IMR-90 (cell line): ENCODE results near the gene REEP2. TPM values are rescaled to one million over a fixed set of nuclear protein-coding genes. Genes with fewer than 3 reads are reported as not detected.

Source experiments
- ATAC-seq: fragments of 200-7000 bp; cut with Tn5 transposase; 2 replicates; pipeline ENCODE4 v1.9.1; 2020; ENCODE audit warnings: low read depth, mild to moderate bottlenecking, moderate library complexity
- BruUV-seq: library from RNA; stranded (reverse); fragments of 400-500 nt; replicated peaks from 2 replicates; lab custom pipeline; 2021; lab: Mats Ljungman, UMichigan
- CTCF ChIA-PET: fragments of 300-600 bp; formaldehyde crosslinking; extraction: SDS; loops from one replicate; lab custom pipeline; 2021; ENCODE audit warnings: antibody characterized with exemption; lab: Yijun Ruan, JAX
- POLR2A ChIA-PET: fragments of 300-600 bp; sonication (Branson Sonifier 250); formaldehyde crosslinking; loops from one replicate; lab custom pipeline; 2022; ENCODE audit warnings: antibody characterized with exemption; ENCODE audit not compliant: unreplicated experiment; lab: Charles Lee
- DNase-seq: peaks from one replicate; pipeline ENCODE4 v3.0.0; 2013
- H2AFZ ChIP-seq: replicated peaks from 2 replicates; pipeline ENCODE3; 2013; ENCODE audit warnings: low read length, mild to moderate bottlenecking; ENCODE audit not compliant: poor library complexity
- H2AK5ac ChIP-seq: 2 replicates; pipeline ENCODE4 v1.6.1; 2013; ENCODE audit warnings: low read depth, low read length, inconsistent platforms
- H2AK9ac ChIP-seq: replicated peaks from 2 replicates; pipeline ENCODE3; 2013; ENCODE audit warnings: mild to moderate bottlenecking, low read depth, low read length, moderate library complexity; ENCODE audit not compliant: poor library complexity
- H2BK120ac ChIP-seq: 2 replicates; pipeline ENCODE4 v1.6.1; 2013; ENCODE audit warnings: low read depth, low read length, inconsistent platforms
- H2BK15ac ChIP-seq: 3 replicates; pipeline ENCODE4 v1.6.1; 2013; ENCODE audit warnings: low read depth, low read length, inconsistent platforms
- H2BK20ac ChIP-seq: 2 replicates; pipeline ENCODE4 v1.6.1; 2013; ENCODE audit warnings: low read depth, mild to moderate bottlenecking, inconsistent platforms, low read length, moderate library complexity
- H2BK5ac ChIP-seq: 2 replicates; pipeline ENCODE4 v1.6.1; 2013; ENCODE audit warnings: mild to moderate bottlenecking, low read depth, low read length, inconsistent platforms; ENCODE audit not compliant: poor library complexity, severe bottlenecking
- H3K14ac ChIP-seq: replicated peaks from 2 replicates; pipeline ENCODE4 v1.6.1; 2013; ENCODE audit warnings: low read depth, low read length, inconsistent platforms
- H3K18ac ChIP-seq: 2 replicates; pipeline ENCODE4 v1.6.1; 2013; ENCODE audit warnings: low read depth, low read length, control low read depth
- H3K23ac ChIP-seq: 2 replicates; pipeline ENCODE4 v1.6.1; 2013; ENCODE audit warnings: low read depth, low read length, inconsistent platforms
- H3K27ac ChIP-seq: 2 replicates; pipeline ENCODE4 v1.5.1; 2013; ENCODE audit warnings: mild to moderate bottlenecking, control low read depth, low read length; ENCODE audit not compliant: insufficient read depth
- H3K27me3 ChIP-seq: 2 replicates; pipeline ENCODE4 v1.6.1; 2013; ENCODE audit warnings: low read length; ENCODE audit not compliant: control insufficient read depth, insufficient read depth
- H3K36me3 ChIP-seq: 2 replicates; pipeline ENCODE4 v1.6.1; 2013; ENCODE audit warnings: low read length, mixed read lengths; ENCODE audit not compliant: control insufficient read depth, insufficient read depth
- H3K4ac ChIP-seq: 2 replicates; pipeline ENCODE4 v1.6.1; 2013; ENCODE audit warnings: low read depth, low read length, inconsistent platforms
- H3K4me1 ChIP-seq: 2 replicates; pipeline ENCODE4 v1.6.1; 2013; ENCODE audit warnings: low read length, mixed read lengths; ENCODE audit not compliant: control insufficient read depth, insufficient read depth
- H3K4me2 ChIP-seq: 2 replicates; pipeline ENCODE4 v1.6.1; 2013; ENCODE audit warnings: low read depth, mild to moderate bottlenecking, control low read depth, low read length, moderate library complexity
- H3K4me3 ChIP-seq: 2 replicates; pipeline ENCODE4 v1.5.1; 2013; ENCODE audit warnings: low read depth, mild to moderate bottlenecking, control low read depth, low read length, moderate library complexity; ENCODE audit not compliant: insufficient read depth
- H3K56ac ChIP-seq: 2 replicates; pipeline ENCODE4 v1.6.1; 2013; ENCODE audit warnings: low read length, inconsistent platforms; ENCODE audit not compliant: insufficient read depth; ENCODE audit errors: extremely low read depth
- H3K79me1 ChIP-seq, 2 experiments: 2 replicates each; pipeline ENCODE4 v1.6.1; 2013; ENCODE audit warnings: low read length in 2 of 2, inconsistent platforms in 1 of 2, low read depth in 1 of 2
- H3K9ac ChIP-seq: 2 replicates; pipeline ENCODE4 v1.6.1; 2013; ENCODE audit warnings: low read depth, low read length, control low read depth
- H3K9me1 ChIP-seq: 2 replicates; pipeline ENCODE4 v1.6.1; 2013; ENCODE audit warnings: low read length, inconsistent platforms; ENCODE audit not compliant: insufficient read depth
- H3K9me3 ChIP-seq: 2 replicates; pipeline ENCODE4 v1.6.1; 2013; ENCODE audit warnings: low read length; ENCODE audit not compliant: control insufficient read depth, insufficient read depth
- H4K20me1 ChIP-seq: 2 replicates; pipeline ENCODE4 v1.6.1; 2013; ENCODE audit warnings: low read length, inconsistent platforms; ENCODE audit not compliant: insufficient read depth
- H4K5ac ChIP-seq: 2 replicates; pipeline ENCODE4 v1.6.1; 2013; ENCODE audit warnings: mild to moderate bottlenecking, low read depth, low read length, control low read depth
- H4K8ac ChIP-seq, 2 experiments: 2 replicates each; pipeline ENCODE4 v1.6.1; 2013; ENCODE audit warnings: low read depth in 2 of 2, low read length in 2 of 2, control low read depth in 1 of 2, inconsistent platforms in 1 of 2
- H4K91ac ChIP-seq: 2 replicates; pipeline ENCODE4 v1.6.1; 2013; ENCODE audit warnings: low read depth, low read length, inconsistent platforms; ENCODE audit not compliant: insufficient read depth
- BHLHE40 ChIP-seq: fragments of 150-350 bp; IDR thresholded peaks from 2 replicates; pipeline ENCODE4 v1.6.1; 2016; ENCODE audit warnings: mild to moderate bottlenecking, low read depth, low read length
- WGBS, 2 experiments: methylation state at CpG; one replicate each; pipeline versions ENCODE4 v1.1.5 to v1.1.7; 2013; ENCODE audit warnings: missing lambda C conversion rate in 2 of 2; ENCODE audit not compliant: insufficient read length in 1 of 2; ENCODE audit errors: extremely low coverage in 2 of 2; 5-methylcytosine and 5-hydroxymethylcytosine counted together
- dilution Hi-C: fragments of 300-500 bp; cut with HindIII; formaldehyde crosslinking; loops from one replicate; pipeline ENCODE4 v1.14.3; 2018; ENCODE audit warnings: low sequenced_read_pairs; ENCODE audit not compliant: unreplicated experiment
- in situ Hi-C: fragments of 300-500 bp; cut with MboI; formaldehyde crosslinking; loops from 3 replicates; pipeline ENCODE4 v1.14.3; 2019; ENCODE audit warnings: low sequenced_read_pairs, inconsistent platforms, mixed read lengths
- intact Hi-C: fragments of 100-400 bp; cut with micrococcal nuclease; formaldehyde crosslinking; loops from 2 replicates; pipeline ENCODE4 v1.10.0; 2022
- polyA plus RNA-seq, 3 experiments: library from polyadenylated mRNA; depleted of rRNA; stranded (reverse); fragments of >200 nt; gene quantifications; 2 replicates each; pipeline ENCODE4 v1.2.3, GENCODE V29; 2012; ENCODE audit warnings: low replicate concordance in 1 of 3
- total RNA-seq: library from RNA; depleted of rRNA; stranded (reverse); fragments of >200 nt; gene quantifications from 2 replicates; pipeline ENCODE4 v1.2.3, GENCODE V29; 2012

The REEP2 gene
- total and polyA plus RNA-seq, 2 of the 4 experiments (the other 2 are of a cell fraction), result 12.4 to 17.0 TPM

- H3K18ac ChIP-seq, result no peak overlapping the region
- no peaks in the 10 kb centered on the region for H4K20me1 ChIP-seq
- no peak overlapping the region for H2BK20ac ChIP-seq
- H3K27ac ChIP-seq, result no peak overlapping the region
- ChIA-PET CTCF (interaction anchor here (0.6 to 2.4 kb wide), 2 partner anchors 11 to 323 kb away, joined by 3 to 10 read pairs; partner anchors contain the start of gene EGR1), POLR2A (no interaction called here)
- no peak overlapping the region for H2AK5ac ChIP-seq
- H2BK5ac ChIP-seq, result no peak overlapping the region
- no peak overlapping the region for H3K4me3 ChIP-seq
- no peaks in the 10 kb centered on the region for H3K9me3 ChIP-seq
- DNase-seq (no peak), ATAC-seq (no peak)
- no peak overlapping the region for H3K23ac ChIP-seq
- in situ Hi-C loops, result no loop called here
- peaks cover 13% of the 10 kb centered on the region for H3K27me3 ChIP-seq
- no peak overlapping the region for H2BK120ac ChIP-seq
- H4K91ac ChIP-seq, result no peak overlapping the region
- WGBS, 2 experiments, result 83% methylated on average over 2 of the region's 8 CpGs; no CpG with 5 or more reads in 1 of the 2 experiments
- no peak overlapping the region for H2AK9ac ChIP-seq
- H3K14ac ChIP-seq, result no peak overlapping the region
- no peak overlapping the region for H2BK15ac ChIP-seq
- H3K4ac ChIP-seq, result no peak overlapping the region
- intact Hi-C loops, result no loop called here
- no peak overlapping the region for H2AFZ ChIP-seq
- H3K4me2 ChIP-seq, result no peak overlapping the region
- H4K5ac ChIP-seq, result no peak overlapping the region
- no peak overlapping the region for H3K9ac ChIP-seq
- H3K9me1 ChIP-seq, result no peaks in the 10 kb centered on the region
- no peaks in the 10 kb centered on the region for H3K36me3 ChIP-seq
- H3K79me1 ChIP-seq, result no peaks in the 10 kb centered on the region
- no peak overlapping the region for H3K56ac ChIP-seq
- no peak overlapping the region for H4K8ac ChIP-seq
- no TSS peak for BruUV-seq
- TF ChIP-seq BHLHE40, result no peak
- no peaks in the 10 kb centered on the region; the same call in 1 of the 2 replicates for H3K4me1 ChIP-seq
- dilution Hi-C loops, result no loop called here
These were observed 15.3 kb downstream of the REEP2 start for GRCh38 chr5:138454121-138454520.
